GM23338 (cell line): Measurements from ENCODE around the gene MAPKAPK2. TPM values are rescaled to one million over a fixed set of nuclear protein-coding genes. Genes with fewer than 3 reads are reported as not detected.

Experiments used
- ATAC-seq: fragments of 200-7000 bp; cut with Tn5 transposase; 3 replicates; pipeline ENCODE4 v1.9.1; 2020
- DNase-seq: peaks from one replicate; pipeline ENCODE4 v3.0.0-alpha.2; 2015; ENCODE audit warnings: low spot score
- H2AFZ ChIP-seq: fragments of 200-600 bp; sonication (generic); 2 replicates; pipeline ENCODE4 v1.8.0; 2016; ENCODE audit warnings: antibody characterized with exemption, mild to moderate bottlenecking, moderate library complexity
- H3F3A ChIP-seq: fragments of 200-600 bp; sonication (generic); replicated peaks from 2 replicates; pipeline ENCODE4 v1.8.0; 2017; ENCODE audit warnings: antibody characterized with exemption, mixed run types, low read depth
- H3K27ac ChIP-seq: fragments of 200-600 bp; sonication (generic); 2 replicates; pipeline ENCODE4 v1.6.1; 2016; ENCODE audit warnings: low read depth
- H3K27me3 ChIP-seq: fragments of 200-600 bp; sonication (generic); 2 replicates; pipeline ENCODE4 v1.8.0; 2016; ENCODE audit warnings: mild to moderate bottlenecking, mixed run types, moderate library complexity; ENCODE audit not compliant: insufficient read depth
- H3K36me3 ChIP-seq: fragments of 200-600 bp; sonication (generic); 2 replicates; pipeline ENCODE4 v1.8.0; 2016; ENCODE audit warnings: mild to moderate bottlenecking; ENCODE audit not compliant: insufficient read depth
- H3K4me1 ChIP-seq: fragments of 200-600 bp; sonication (generic); 2 replicates; pipeline ENCODE4 v1.8.0; 2016; ENCODE audit warnings: mild to moderate bottlenecking, moderate library complexity; ENCODE audit not compliant: insufficient read depth
- H3K4me2 ChIP-seq: fragments of 200-600 bp; sonication (generic); 2 replicates; pipeline ENCODE4 v1.7.1; 2017; ENCODE audit warnings: mixed run types
- H3K4me3 ChIP-seq: fragments of 200-600 bp; sonication (generic); 2 replicates; pipeline ENCODE4 v1.6.1; 2016; ENCODE audit warnings: mixed run types
- H3K79me2 ChIP-seq: fragments of 200-600 bp; sonication (generic); replicated peaks from 2 replicates; pipeline ENCODE4 v1.8.0; 2017; ENCODE audit warnings: mild to moderate bottlenecking; ENCODE audit not compliant: insufficient read depth
- H3K9me2 ChIP-seq: fragments of 200-600 bp; sonication (generic); 2 replicates; pipeline ENCODE4 v1.8.0; 2017; ENCODE audit not compliant: insufficient read depth
- H4K20me1 ChIP-seq: fragments of 200-600 bp; sonication (generic); replicated peaks from 2 replicates; pipeline ENCODE4 v1.8.0; 2017; ENCODE audit warnings: mild to moderate bottlenecking; ENCODE audit not compliant: insufficient read depth
- H3K27ac Mint-ChIP-seq: 2 replicates; pipeline ENCODE4 v1.8.0; 2020; ENCODE audit warnings: inconsistent platforms, mild to moderate bottlenecking, moderate library complexity, mixed read lengths
- H3K27me3 Mint-ChIP-seq: 3 replicates; pipeline ENCODE4 v1.8.0; 2022; ENCODE audit warnings: low read depth, mild to moderate bottlenecking, moderate library complexity, mixed read lengths, inconsistent platforms; ENCODE audit not compliant: insufficient read depth, poor library complexity
- H3K36me3 Mint-ChIP-seq: 3 replicates; pipeline ENCODE4 v1.8.0; 2021; ENCODE audit warnings: low read depth, mild to moderate bottlenecking, inconsistent platforms, moderate library complexity, mixed read lengths
- H3K4me1 Mint-ChIP-seq: 3 replicates; pipeline ENCODE4 v1.8.0; 2020; ENCODE audit warnings: mild to moderate bottlenecking, inconsistent platforms, mixed read lengths
- H3K4me3 Mint-ChIP-seq: 3 replicates; pipeline ENCODE4 v1.8.0; 2021; ENCODE audit warnings: moderate library complexity, mild to moderate bottlenecking, inconsistent platforms, mixed read lengths
- H3K9me3 Mint-ChIP-seq: 3 replicates; pipeline ENCODE4 v1.8.0; 2020; ENCODE audit warnings: moderate library complexity, mild to moderate bottlenecking, inconsistent platforms, mixed read lengths
- CTCF ChIP-seq, 2 experiments: fragments of 200-600 bp in 1 of 2; sonication (generic) in 1 of 2; conservative IDR thresholded peaks; 2 replicates each; pipeline versions ENCODE4 v1.5.1 to v1.6.1; 2016 to 2017; ENCODE audit warnings: antibody characterized with exemption in 2 of 2, low read depth in 2 of 2, mild to moderate bottlenecking in 2 of 2, moderate library complexity in 1 of 2
- JUNB ChIP-seq: IDR thresholded peaks from one replicate; pipeline ENCODE4 v1.6.1; 2016; ENCODE audit warnings: antibody characterized with exemption; ENCODE audit not compliant: unreplicated experiment
- POLR2AphosphoS5 ChIP-seq: IDR thresholded peaks from 2 replicates; pipeline ENCODE4 v1.6.1; 2016; ENCODE audit warnings: antibody characterized with exemption, low read depth
- ZNF114 ChIP-seq: fragments of 250-450 bp; sonication (Bioruptor Pico); IDR thresholded peaks from 2 replicates; pipeline ENCODE4 v1.5.0; 2020; ENCODE audit warnings: mild to moderate bottlenecking, moderate library complexity
- ZNF331 ChIP-seq: fragments of 250-450 bp; sonication (Bioruptor Pico); IDR thresholded peaks from 2 replicates; pipeline ENCODE4 v1.5.0; 2020; ENCODE audit warnings: low read depth, mild to moderate bottlenecking, moderate library complexity
- polyA plus RNA-seq: library from polyadenylated mRNA; unstranded; fragments of >200 nt; fragmentation: Nextera tagmentation; extraction: Ambion mirVana; gene quantifications from 2 replicates; pipeline ENCODE4 v1.2.1, GENCODE V29; 2016
- total RNA-seq: library from RNA; depleted of rRNA; stranded (reverse); fragments of >200 nt; shearing (Covaris generic); gene quantifications from 2 replicates; pipeline ENCODE4 v1.2.3, GENCODE V29; 2014
- TF ChIP-seq, protein P1 (sequence below): IDR thresholded peaks from 2 replicates; pipeline ENCODE4 v1.6.1; 2016; ENCODE audit warnings: antibody characterized with exemption

Gene MAPKAPK2
- total and polyA plus RNA-seq, 2 experiments from 2014 or later: 10.1 to 30.4 TPM

DNA sequence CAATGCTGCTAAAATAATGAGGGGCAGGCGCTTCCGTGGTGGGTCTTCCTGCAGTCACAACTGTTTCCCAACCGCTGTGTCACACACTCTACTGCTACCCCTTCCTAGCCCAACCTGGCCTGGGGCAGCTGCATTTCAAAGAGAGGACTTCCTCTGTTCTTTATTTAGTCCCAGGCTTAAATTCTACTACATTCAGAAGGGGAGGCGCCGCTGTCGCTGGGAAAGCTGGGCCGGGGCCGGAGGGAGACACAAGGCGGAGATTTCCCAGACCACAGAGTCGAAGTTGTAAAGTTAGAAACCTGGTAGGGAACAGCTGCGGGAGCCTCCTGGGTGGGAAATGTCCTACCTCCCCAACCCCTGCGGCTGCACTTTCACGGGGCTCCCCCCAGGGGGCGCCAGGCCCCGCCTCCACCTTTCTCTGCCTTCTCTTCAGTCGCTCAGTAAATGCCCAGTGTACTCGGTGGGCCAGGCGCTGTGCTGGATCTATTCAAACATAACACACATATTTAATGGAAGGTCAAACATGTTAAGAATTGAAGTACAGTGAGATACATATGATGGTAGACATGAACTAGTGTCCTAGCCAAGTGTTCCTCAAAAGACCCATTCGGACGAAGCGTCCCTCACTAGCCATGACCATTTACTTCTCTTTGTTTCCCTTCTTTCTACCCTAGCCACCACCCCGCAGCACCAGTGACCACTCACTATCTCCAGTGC, 26.3 kb upstream of the MAPKAPK2 start:
- Mint-ChIP-seq H3K36me3 (no peaks in the 10 kb centered on the region), H3K4me1 (peaks cover 16% of the 10 kb centered on the region), H3K27me3 (peaks cover 24% of the 10 kb centered on the region), H3K27ac (no peak overlapping the region), H3K4me3 (peak overlapping the region; percentile 58), H3K9me3 (no peaks in the 10 kb centered on the region)
- DNase-seq (peak; percentile 88), ATAC-seq (peak; percentile 87)
- peak overlapping the region; percentile 54 for H3K4me3 ChIP-seq
- H3K79me2 ChIP-seq: no peaks in the 10 kb centered on the region
- peak overlapping the region; percentile 81 for H3K4me2 ChIP-seq
- peaks cover 4% of the 10 kb centered on the region; the same call in 1 of the 2 replicates for H4K20me1 ChIP-seq
- TF ChIP-seq POLR2AphosphoS5 (no peak), CTCF (conservative IDR thresholded peaks at IDR 0.05; ENCODE audit: low read depth in 2 of 2) (peak; percentile 86 to 95)
- 0 out of 2 replicates have a peak, but pooled peaks cover 4% of the 10 kb centered on the region for H3F3A ChIP-seq
- H2AFZ ChIP-seq: peak overlapping the region; percentile 85
- no peaks in the 10 kb centered on the region for H3K9me2 ChIP-seq
- H3K36me3 ChIP-seq: no peaks in the 10 kb centered on the region
- H3K27me3 ChIP-seq: peaks cover 44% of the 10 kb centered on the region
- no peak overlapping the region for H3K27ac ChIP-seq
- peaks cover 16% of the 10 kb centered on the region; the same call in 1 of the 2 replicates for H3K4me1 ChIP-seq

GRCh38 chr1:206658981-206659273, 25.8 kb upstream of the MAPKAPK2 start:
- Histone ChIP-seq H3F3A (0 out of 2 replicates have a peak, but pooled peaks cover 4% of the 10 kb centered on the region), H3K4me1 (peaks cover 16% of the 10 kb centered on the region; the same call in 1 of the 2 replicates), H3K27ac (no peak overlapping the region), H3K4me3 (peak overlapping the region; percentile 54), H3K36me3 (no peaks in the 10 kb centered on the region), H3K79me2 (no peaks in the 10 kb centered on the region), H3K4me2 (peak overlapping the region; percentile 81), H4K20me1 (peaks cover 4% of the 10 kb centered on the region; the same call in 1 of the 2 replicates), H3K9me2 (no peaks in the 10 kb centered on the region), H3K27me3 (peaks cover 50% of the 10 kb centered on the region), H2AFZ (peak overlapping the region; percentile 85)
- Mint-ChIP-seq H3K27ac (no peak overlapping the region), H3K9me3 (no peaks in the 10 kb centered on the region), H3K4me3 (peak overlapping the region; percentile 41; the same call in 2 of the 3 replicates), H3K27me3 (peaks cover 28% of the 10 kb centered on the region), H3K4me1 (peaks cover 19% of the 10 kb centered on the region), H3K36me3 (no peaks in the 10 kb centered on the region)
- no peak for DNase-seq
- peak; percentile 11 for ATAC-seq
- TF ChIP-seq ZNF114 (CRISPR knock-in tag): no peak
- TF ChIP-seq CTCF (conservative IDR thresholded peaks at IDR 0.05; ENCODE audit: low read depth in 2 of 2): no peak
- TF ChIP-seq JUNB: no peak

- peaks cover 19% of the 10 kb centered on the region for H3K4me1 Mint-ChIP-seq
- no peak overlapping the region for H3K27ac Mint-ChIP-seq
- peaks cover 2% of the 10 kb centered on the region; the same call in 1 of the 2 replicates for H4K20me1 ChIP-seq
- no peak overlapping the region for H3K4me3 Mint-ChIP-seq
- no peaks in the 10 kb centered on the region for H3K36me3 ChIP-seq
- no peaks in the 10 kb centered on the region for H3K36me3 Mint-ChIP-seq
- H3K79me2 ChIP-seq: no peaks in the 10 kb centered on the region
- H3K4me3 ChIP-seq: no peak overlapping the region
- H3K4me1 ChIP-seq: peaks cover 16% of the 10 kb centered on the region; the same call in 1 of the 2 replicates
- H3K27ac ChIP-seq: no peak overlapping the region
- no peak overlapping the region for H3K4me2 ChIP-seq
- no peaks in the 10 kb centered on the region for H3K9me3 Mint-ChIP-seq
- TF ChIP-seq, protein P1, sequence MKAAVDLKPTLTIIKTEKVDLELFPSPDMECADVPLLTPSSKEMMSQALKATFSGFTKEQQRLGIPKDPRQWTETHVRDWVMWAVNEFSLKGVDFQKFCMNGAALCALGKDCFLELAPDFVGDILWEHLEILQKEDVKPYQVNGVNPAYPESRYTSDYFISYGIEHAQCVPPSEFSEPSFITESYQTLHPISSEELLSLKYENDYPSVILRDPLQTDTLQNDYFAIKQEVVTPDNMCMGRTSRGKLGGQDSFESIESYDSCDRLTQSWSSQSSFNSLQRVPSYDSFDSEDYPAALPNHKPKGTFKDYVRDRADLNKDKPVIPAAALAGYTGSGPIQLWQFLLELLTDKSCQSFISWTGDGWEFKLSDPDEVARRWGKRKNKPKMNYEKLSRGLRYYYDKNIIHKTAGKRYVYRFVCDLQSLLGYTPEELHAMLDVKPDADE: no peak
- no peak for TF ChIP-seq ZNF331
- peaks cover 28% of the 10 kb centered on the region for H3K27me3 Mint-ChIP-seq
- DNase-seq (no peak), ATAC-seq (no peak)
- no peak overlapping the region for H2AFZ ChIP-seq
- peaks cover 51% of the 10 kb centered on the region for H3K27me3 ChIP-seq
- no peaks in the 10 kb centered on the region for H3K9me2 ChIP-seq
- 0 out of 2 replicates have a peak, but pooled peaks cover 4% of the 10 kb centered on the region for H3F3A ChIP-seq
Measured at GRCh38 chr1:206660136-206660535, 24.6 kb upstream of the MAPKAPK2 start.
